Glomerular endothelial cell (primary cell): ENCODE results near the gene KCNMB2. TPM values are rescaled to one million over a fixed set of nuclear protein-coding genes. Genes with fewer than 3 reads are reported as not detected.

Experiments used
- DNase-seq: peaks from one replicate; pipeline ENCODE4 v3.0.0-alpha.2; 2011; ENCODE audit warnings: low read depth, low spot score; ENCODE audit errors: extremely low read depth
- total RNA-seq: library from RNA; depleted of rRNA; stranded (reverse); fragments of >200 nt; gene quantifications from 2 replicates; pipeline ENCODE4 v1.2.3, GENCODE V29; 2015

Gene KCNMB2
- total RNA-seq, 1 donor from 2014 or later = 0.23 TPM

DNA sequence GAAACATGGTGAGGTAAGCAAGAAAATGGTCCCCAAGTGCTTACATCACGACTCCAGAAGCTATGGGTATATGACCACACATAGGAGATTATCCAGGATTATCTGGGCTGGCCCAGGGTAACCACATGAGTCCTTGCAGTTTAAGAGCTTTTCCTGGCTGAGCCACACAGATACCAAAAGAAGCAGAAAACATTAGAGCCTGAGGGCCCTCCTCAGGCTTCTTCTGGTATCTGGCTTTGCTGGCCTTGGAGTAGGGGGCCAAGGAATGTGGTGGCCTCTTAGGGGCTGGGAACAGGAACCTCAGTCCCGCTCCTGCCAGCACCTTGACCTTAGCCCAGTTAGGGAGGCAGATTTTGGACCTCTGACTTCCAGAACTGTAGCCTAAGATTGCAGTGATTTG lies 259.1 kb downstream of the KCNMB2 start:
- no peak for DNase-seq

DNA sequence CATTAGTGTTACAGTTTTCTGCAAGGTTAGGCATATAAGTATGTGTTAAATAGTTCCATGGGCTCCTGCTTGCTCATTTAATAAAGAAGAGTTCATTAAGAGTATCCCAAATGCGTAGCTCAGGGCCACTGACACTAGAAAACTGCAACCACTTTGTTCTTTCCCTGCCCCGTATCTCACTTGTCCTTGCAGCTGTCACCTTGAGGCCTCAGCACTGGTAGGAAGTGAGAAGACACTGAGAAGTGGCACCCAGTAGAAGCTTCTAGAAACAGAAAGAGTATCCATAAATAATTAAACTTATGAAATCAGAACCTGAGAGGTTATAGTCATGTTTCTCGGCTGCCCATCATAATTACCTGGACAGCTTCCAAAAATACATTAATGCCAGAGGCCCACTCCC lies 266.0 kb downstream of the KCNMB2 start:
- DNase-seq = no peak

DNA sequence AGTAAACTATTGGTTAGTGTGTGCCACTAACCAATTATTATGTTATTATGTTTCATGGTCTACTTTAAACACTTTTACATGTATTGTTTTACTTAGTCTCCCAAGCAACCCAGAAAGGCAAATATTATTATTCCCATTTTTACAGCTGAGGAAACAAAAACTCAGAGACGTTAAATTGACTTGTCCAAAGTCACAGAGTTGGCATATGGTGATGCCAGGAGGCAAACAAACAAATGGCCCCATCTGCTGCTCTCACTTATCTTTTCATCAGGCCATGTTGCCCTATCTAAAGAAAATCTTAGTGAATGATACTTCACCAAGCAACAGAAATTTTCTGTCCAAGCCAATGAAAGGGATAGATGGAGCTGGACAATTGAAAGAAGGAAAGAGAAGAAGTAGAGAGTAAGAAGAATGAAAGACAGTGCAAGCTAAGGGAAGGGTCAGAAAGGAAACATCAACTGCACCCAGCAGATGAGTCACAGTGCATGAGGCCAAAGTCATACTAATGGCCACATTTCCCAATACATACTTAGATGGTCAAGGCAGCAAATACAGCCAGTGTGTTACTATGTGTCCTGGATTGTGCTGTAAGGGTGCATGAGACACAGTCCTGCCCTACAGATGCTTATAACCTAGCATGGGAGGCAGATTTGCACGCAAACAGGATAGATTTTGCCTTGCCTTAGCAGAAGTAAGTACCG lies 266.9 kb downstream of the KCNMB2 start:
- no peak for DNase-seq

DNA sequence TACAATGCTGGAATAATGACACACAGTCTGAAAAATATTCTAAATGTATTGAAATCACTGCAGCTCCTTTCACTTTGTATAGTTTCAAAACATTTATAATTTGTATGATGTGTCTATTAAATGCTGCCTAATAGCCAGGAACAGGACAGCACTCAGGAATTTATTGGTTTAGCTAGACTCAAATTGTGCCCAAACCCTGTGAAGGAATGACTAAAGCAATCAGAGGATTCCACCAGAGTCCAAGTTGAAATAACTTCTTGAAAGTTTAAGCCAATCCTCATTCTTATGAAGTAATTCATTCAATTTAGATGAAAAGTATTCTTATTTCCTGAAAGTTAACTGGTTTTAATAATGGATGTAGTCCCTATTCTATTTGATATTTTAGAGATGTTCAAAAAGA lies 268.4 kb downstream of the KCNMB2 start:
- DNase-seq = no peak

DNA sequence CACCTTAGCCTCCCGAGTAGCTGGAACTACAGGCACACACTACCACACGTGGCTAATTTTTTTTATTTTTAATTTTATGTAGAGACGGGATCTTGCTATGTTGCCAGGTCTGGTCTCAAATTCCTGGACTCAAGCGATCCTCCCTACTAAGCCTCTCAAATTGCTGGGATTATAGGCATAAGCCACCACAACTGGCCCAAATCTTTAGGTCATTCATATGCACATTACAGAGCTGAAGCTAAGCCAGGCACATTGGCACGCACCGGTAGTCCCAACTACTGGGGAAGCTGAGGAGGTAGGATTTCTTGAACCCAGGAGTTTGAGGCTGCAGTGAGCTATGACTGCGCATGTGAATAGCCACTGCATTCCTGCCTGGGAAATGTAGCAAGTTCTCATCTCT lies 269.5 kb downstream of the KCNMB2 start:
- DNase-seq = no peak

DNA sequence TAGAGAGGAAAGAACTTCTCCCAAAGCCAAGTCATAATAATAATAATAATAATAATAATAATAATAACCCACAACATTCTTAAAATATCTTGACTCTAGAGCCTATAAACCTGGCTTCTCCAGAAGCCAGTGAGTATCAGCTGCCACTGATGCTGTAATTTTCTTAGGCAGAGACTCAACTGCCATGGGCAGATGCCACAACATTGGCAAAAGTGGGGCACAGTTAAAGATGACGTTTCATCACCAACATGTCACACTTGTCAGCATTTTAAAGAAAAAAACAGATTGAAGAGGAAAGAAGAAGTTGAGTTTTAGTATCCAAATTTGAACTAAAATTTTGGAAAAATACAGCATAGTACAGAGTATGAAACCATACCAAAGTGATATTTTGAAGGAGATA lies 270.4 kb downstream of the KCNMB2 start:
- no peak for DNase-seq

DNA sequence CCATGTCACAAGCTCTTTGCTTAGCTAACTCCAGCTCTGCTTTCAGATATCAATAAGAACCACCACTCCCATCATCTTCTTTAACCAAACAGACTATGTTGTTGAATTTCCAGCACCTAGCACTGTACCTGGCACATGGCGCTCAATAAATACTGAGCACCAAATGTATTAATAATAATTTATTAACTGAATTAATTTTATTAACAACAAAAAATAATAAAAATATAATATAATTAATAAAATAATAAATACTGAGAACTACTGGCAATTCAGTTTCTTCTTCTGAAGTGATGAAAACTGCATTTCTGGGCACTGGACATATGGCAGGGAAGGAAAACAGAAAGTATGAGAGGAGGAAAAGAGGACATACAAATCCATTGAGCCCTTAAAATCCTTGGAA lies 271.5 kb downstream of the KCNMB2 start:
- DNase-seq = no peak

DNA sequence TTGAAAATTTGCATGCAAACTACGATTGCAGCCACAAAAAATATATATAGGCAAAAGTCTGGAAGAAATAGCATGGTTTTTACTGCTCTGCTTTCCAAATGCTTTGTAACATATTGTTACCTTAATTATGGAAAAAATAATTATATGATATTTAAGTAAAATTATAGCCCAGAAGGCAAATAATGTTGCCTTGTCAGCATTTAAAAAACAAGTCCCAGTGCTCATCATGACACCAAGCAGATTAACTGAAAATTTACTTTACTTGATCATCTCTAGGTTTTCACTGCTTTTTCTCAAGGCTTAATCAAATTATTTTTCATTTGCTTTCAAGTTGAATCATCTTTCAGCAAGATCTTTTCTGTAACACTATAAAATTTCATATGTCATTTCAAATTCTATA lies 272.5 kb downstream of the KCNMB2 start:
- no peak for DNase-seq

DNA sequence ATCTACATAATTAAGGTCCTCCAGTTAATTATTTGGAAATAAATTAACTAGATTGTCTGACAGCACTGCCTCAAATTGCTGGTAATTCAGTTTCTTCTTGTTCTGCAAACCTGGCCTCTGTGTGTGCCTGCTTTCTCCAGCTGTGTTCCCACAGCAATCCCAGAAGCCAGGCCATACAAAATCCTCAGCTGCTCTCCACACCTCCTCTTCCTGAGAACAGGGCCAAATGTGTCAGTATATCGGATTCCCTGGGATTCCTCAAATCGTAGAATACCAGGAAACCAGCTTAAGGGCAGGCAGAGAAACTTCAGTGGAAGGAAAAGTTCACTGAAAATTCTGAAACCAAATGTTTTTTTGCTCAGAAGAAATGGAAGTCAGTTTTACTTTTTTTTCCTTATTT lies 273.9 kb downstream of the KCNMB2 start:
- no peak for DNase-seq

DNA sequence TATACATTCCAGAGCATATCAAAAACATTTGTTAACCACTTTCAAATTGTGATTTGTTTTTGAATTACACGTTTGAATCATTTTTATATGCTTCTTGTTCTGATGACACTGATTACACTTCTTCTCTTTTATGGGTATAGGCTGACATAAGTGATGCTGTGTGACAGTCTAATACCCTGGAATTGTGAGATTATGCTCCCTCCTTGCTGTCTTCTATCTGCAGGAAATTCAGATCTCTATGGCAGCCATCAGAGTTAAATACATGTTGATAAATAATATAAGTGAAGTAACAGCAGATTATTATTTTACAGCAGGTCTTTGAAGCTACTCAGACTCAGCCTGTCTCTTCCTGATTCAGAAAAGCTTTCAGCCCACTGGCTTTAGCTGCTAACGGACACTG lies 286.5 kb downstream of the KCNMB2 start:
- no peak for DNase-seq

DNA sequence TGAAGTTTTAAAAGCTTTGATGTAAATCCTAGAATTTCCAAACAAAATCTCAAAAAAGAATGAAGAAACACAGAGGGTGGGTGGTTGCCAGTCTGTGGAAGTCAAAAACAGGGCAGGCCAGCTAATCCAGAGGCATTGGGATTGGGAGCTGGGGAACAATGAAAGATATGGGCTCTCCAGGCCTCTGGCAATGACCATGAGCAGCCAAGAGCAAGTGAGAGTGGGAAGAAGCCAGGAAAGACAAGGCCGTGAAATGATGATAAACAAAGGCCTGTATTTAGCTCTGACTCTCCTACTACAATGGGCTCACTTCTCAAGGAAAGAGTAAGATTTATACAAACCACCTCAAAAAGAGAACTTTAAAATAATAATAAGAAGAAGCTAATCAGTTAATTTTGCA lies 286.9 kb downstream of the KCNMB2 start:
- DNase-seq = no peak

DNA sequence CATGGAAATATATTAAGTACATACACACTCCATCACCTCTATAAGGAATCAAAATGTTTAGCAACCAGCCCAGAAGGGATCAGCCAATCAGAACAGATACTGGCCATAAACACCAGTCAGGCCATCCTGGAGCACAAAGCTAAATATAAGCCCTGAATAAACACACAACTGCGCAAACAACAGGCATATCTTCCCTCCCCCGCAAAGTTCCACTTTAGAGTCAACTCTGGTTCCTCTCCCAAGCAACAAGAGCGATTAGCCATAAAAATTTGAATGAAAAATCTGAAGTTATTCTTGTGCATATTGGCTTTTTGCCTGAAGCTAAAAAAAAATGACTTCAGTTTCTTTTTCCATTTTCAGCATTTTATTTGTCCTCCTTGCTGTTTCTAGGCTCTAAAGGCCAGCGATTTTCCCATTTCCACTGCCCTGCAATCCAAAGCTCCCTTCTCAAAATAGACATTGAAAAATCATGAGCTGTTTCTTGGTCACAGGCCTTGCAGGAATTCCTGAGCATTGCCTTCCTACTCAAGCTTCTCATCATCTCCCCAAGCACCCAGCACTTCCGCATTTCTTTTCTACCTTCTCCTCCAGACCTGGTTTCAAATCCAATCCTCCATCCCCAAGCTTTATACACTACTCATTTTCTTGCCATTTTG lies 287.5 kb downstream of the KCNMB2 start:
- no peak for DNase-seq

DNA sequence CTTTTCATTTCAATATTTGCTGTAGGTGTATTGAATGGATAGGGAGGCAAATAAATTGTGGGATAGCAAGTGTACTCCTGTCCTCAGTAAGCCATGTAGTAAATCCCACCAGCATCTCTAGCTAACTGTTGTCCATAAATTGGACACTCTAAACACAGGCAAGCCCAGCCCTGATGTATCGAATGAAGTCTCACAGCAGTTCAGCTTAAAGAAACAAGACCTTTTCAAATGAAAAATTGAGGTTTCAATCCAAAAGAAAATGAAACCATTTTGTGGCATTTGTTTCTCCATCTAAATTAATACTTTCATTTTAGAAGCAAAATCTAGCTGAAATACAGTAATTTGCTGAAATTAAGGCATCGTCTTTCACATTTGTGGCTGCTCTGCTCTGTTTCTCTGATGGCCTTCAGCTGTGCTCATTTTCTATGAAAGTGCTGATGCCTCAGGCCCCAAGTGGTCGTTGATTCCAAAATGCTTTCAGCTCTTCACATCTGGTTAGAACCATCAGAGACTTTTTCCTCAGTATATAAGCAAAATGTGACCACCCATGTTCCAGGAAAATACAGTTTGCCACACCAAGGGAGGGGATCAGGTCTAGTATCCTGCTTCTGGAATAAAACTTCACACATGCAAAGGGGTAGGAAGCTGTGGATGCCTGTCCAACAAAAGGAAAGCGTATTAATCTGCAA lies 290.3 kb downstream of the KCNMB2 start:
- no peak for DNase-seq

DNA sequence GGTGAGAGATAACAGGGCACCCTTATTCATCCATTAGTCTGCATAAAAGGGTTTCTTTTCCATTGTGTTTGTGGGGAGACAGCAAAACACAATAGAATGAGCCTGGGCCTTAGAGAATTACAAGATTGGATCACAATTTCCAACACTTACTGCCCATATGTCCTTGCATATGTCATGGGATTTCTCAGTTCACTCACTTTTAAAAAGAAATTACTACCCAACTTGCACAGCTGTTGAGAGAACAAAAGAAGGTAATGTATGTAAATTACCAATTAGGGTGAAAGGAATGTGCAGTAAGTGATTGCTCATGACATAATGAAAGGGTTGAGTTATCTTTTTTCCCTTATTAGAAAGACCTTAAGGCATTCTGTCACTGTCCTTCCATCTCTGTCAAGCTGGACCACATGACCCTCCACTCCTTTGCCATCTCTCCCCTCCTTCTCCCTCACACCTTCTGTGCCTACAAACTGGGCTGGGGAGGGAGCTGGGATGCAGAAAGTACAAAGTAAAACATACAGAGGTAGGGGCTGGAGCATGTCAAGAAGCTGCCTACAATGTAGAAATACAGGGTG lies 291.1 kb downstream of the KCNMB2 start:
- no peak for DNase-seq

DNA sequence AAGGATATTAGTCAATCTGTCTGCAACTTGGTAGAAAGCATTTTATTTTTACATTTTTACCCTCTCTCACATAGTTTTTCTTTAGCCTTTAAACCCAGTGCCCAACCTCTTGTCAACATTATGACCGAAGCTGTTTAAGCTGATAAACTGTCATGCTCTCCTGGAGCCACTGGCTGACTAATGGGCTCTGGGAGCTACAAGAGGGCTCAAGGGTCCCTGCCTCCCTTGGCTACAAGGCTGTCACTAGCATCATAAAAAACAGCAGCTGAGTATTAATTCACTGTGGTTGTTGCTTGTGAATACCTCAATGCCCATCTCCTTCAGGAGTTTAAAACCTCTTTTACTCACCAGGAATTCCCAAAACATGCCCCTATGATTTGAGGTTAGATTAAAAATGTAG lies 297.5 kb downstream of the KCNMB2 start:
- no peak for DNase-seq

DNA sequence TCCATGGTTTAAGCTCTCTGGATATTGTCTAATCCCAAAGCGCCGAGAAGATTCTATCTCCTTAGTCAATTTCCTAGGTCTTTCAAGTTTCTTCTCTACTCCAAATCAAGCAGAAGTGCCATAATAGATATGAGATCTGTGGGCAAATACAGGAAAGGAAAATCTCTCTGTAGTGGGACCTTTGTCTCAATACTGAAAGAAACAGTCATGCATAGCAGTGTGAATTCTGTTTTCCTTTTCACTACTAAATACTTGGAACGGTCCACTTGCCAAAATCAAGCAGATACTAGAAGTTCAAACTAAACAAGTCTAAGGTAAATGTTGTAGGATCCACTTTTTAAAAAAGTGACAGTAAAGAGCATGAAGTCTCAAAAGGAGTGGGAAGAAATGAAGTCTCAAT lies 298.8 kb downstream of the KCNMB2 start:
- no peak for DNase-seq

DNA sequence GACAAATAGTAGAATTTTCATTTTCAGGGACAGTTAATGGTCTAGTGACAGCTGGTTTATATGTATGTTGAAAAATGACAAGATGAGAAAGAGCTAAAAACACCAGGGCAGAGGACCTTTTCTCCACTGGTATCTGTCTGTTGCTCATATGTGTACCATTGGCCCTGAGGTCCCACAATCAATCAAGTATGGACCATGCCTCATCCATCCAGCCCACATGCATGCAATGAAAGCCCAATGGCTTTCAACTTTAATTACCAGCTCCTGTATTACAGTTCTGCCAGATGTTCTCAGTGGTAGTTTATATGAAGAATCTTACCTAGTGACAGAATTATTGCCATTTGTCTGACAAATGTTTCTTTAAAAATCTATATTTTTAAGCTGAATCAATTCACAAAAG lies 301.3 kb downstream of the KCNMB2 start:
- DNase-seq = no peak

DNA sequence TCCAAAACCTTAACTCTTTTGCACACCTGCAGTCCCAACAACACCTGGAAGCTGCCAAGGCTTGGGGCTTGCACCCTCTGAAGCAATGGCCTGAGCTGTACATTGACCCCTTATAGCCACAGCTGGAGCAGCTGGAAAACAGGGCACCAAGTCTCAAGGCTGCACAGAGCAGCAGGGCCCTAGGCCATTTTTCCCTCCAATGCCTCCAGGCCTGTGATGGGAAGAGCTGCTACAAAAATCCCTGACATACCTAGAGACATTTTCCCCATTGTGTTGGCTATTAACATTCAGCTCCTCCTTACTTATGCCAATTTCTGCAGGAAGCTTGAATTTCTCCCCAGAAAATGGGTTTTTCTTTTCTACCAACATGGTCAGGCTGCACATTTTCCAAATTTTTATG lies 304.4 kb downstream of the KCNMB2 start:
- no peak for DNase-seq

DNA sequence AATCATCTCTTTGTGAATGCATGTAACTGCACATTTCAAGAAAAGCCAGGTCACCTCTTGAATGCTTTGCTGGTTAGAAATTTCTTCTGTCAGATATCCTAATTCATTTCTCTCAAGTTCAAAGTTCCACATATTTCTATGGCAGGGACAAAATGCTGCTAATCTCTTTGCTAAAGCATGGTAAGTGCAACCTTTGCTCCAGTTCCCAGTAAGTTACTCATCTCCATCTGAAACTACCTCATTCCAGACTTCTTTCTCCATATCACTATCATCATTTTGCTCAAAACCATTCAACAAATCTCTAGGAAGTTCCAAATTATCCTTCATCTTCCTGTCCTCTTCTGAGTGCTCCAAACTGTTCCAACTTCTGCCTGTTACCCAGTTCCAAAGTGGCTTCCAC lies 304.8 kb downstream of the KCNMB2 start:
- DNase-seq = no peak

DNA sequence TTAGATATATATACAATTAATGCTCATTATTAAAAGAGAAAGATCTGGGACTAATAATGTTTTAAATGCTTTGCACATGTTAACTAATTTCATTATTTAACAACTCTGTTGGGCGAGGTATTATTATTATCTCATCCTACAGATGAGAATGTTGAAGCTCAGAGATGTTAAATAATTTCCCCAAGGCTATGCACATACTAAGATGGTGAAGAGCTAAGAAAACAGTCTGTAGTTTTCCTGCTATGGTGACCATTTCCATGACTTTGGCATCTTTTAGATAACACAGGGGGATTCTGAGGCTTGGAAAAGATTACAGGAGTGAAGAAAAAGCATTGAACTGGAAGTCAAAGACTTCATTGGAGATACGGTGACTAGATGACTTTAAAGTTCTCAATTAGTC lies 308.7 kb downstream of the KCNMB2 start:
- DNase-seq = no peak

DNA sequence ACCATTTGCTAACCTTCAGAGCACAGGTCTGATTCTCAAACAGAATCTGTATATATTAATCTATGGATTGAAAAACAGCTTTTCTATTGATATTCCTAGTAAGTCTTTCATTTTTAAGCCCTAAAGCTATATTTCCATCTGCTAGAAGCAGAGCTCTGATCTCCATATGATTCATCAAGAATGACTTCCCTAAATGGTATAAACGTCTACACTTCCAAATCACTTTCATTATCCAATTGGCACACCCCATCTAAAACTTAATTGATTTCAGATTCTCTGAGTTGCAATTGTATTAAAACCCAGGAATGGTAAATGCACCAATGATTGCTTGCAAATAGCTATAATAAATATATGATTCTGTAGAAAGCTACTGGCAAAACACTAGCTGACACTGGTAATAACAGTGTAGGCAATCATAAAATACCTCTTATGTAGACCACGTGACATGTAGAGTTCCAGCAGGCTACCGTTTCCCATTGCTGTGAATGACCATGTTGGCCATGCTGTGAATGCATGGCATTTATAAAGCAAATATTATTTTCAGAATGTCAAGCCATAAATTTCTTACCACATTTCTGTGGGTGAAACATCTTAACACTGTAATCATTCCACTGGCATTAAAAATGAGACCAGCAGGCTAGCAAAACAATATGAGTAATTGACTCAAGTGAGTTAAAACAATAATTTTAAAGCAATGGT lies 309.3 kb downstream of the KCNMB2 start:
- no peak for DNase-seq
